ENCODE measurements around the gene NLRC5. TPM values are rescaled to one million over a fixed set of nuclear protein-coding genes. Genes with fewer than 3 reads are reported as not detected.

NLRC5 gene
- total RNA-seq, 1 donor from 2014 or later = 29.9 TPM

GRCh38 chr16:57089406-57089805 is 100.0 kb downstream of the NLRC5 start:
- Mint-ChIP-seq H3K9me3 (ENCODE audit: unreplicated experiment) (peaks cover 3% of the 10 kb centered on the region), H3K27ac (ENCODE audit: unreplicated experiment) (no peak overlapping the region), H3K27me3 (ENCODE audit: low read depth, unreplicated experiment) (peaks cover 21% of the 10 kb centered on the region), H3K4me3 (ENCODE audit: unreplicated experiment) (no peak overlapping the region), H3K36me3 (ENCODE audit: low read depth, unreplicated experiment) (peaks cover 2% of the 10 kb centered on the region), H3K4me1 (ENCODE audit: low read depth, unreplicated experiment) (peaks cover 4% of the 10 kb centered on the region)
- no peak overlapping the region for H3K4me3 ChIP-seq (ENCODE audit: insufficient read depth, low read depth, low read length)
- H3K36me3 ChIP-seq (ENCODE audit: insufficient read depth, low read length) = no peaks in the 10 kb centered on the region
- H3K9me3 ChIP-seq (ENCODE audit: insufficient read depth, low read depth, low read length) = no peaks in the 10 kb centered on the region
- peaks cover 12% of the 10 kb centered on the region for H3K79me2 ChIP-seq (ENCODE audit: insufficient read depth, low read length)
- H3K4me2 ChIP-seq (ENCODE audit: low read length) = no peak overlapping the region
- no peak overlapping the region for H3K9ac ChIP-seq (ENCODE audit: low read length)
- no peak for FAIRE-seq
- no peak for DNase-seq (ENCODE audit: low read depth)
- peaks cover 11% of the 10 kb centered on the region for H4K20me1 ChIP-seq (ENCODE audit: insufficient read depth, low read length)
- H2AFZ ChIP-seq (ENCODE audit: low read depth, low read length) = no peak overlapping the region
- no peaks in the 10 kb centered on the region for H3K27me3 ChIP-seq (ENCODE audit: insufficient read depth, low read length)
- H3K4me1 ChIP-seq (ENCODE audit: insufficient read depth, low read length) = peaks cover 17% of the 10 kb centered on the region
- H3K27ac ChIP-seq (ENCODE audit: low read depth, low read length) = no peak overlapping the region
- TF ChIP-seq EZH2 (IDR thresholded peaks at IDR 0.05; ENCODE audit: insufficient read depth, low read length) = no peak
- TF ChIP-seq CTCF (IDR thresholded peaks at IDR 0.05; ENCODE audit: insufficient read depth, low read depth, low read length) = no peak

- H3K9ac ChIP-seq (ENCODE audit: low read length) = peak overlapping the region; percentile 79
- no peak for FAIRE-seq
- H2AFZ ChIP-seq (ENCODE audit: low read depth, low read length) = peak overlapping the region; percentile 96
- Mint-ChIP-seq H3K4me3 (ENCODE audit: unreplicated experiment) (peak overlapping the region; percentile 75), H3K27ac (ENCODE audit: unreplicated experiment) (peak overlapping the region; percentile 50), H3K4me1 (ENCODE audit: low read depth, unreplicated experiment) (peaks cover 4% of the 10 kb centered on the region), H3K36me3 (ENCODE audit: low read depth, unreplicated experiment) (peaks cover 2% of the 10 kb centered on the region), H3K27me3 (ENCODE audit: low read depth, unreplicated experiment) (peaks cover 21% of the 10 kb centered on the region), H3K9me3 (ENCODE audit: unreplicated experiment) (peaks cover 3% of the 10 kb centered on the region)
- peaks cover 12% of the 10 kb centered on the region for H3K79me2 ChIP-seq (ENCODE audit: insufficient read depth, low read length)
- H4K20me1 ChIP-seq (ENCODE audit: insufficient read depth, low read length) = peaks cover 26% of the 10 kb centered on the region
- no peak for TF ChIP-seq EZH2 (IDR thresholded peaks at IDR 0.05; ENCODE audit: insufficient read depth, low read length)
- no peak for TF ChIP-seq CTCF (IDR thresholded peaks at IDR 0.05; ENCODE audit: insufficient read depth, low read depth, low read length)
- H3K27ac ChIP-seq (ENCODE audit: low read depth, low read length) = no peak overlapping the region
- H3K4me1 ChIP-seq (ENCODE audit: insufficient read depth, low read length) = peaks cover 17% of the 10 kb centered on the region
- H3K4me2 ChIP-seq (ENCODE audit: low read length) = peak overlapping the region; percentile 86
- peak overlapping the region; percentile 64 for H3K4me3 ChIP-seq (ENCODE audit: insufficient read depth, low read depth, low read length)
- H3K9me3 ChIP-seq (ENCODE audit: insufficient read depth, low read depth, low read length) = no peaks in the 10 kb centered on the region
- DNase-seq (ENCODE audit: low read depth) = peak; percentile 35
- no peaks in the 10 kb centered on the region for H3K36me3 ChIP-seq (ENCODE audit: insufficient read depth, low read length)
- no peaks in the 10 kb centered on the region for H3K27me3 ChIP-seq (ENCODE audit: insufficient read depth, low read length)
Measured at GRCh38 chr16:57091200-57091974, 102.0 kb downstream of the NLRC5 start.
